Activated naive CD4-positive, alpha-beta T cell treated with anti-CD3 and anti-CD28 coated beads, Interleukin-2, amount 10 ng/mL, durations not matched to agents 7 days and 5 days (primary cell): ENCODE data around the gene SEMA4D.
"Not testable (repeated sequence)": the region's sequence is repeated elsewhere in the genome, so short reads cannot be mapped to it uniquely, and the experiment has no call there.

Experiments
- CTCF ChIA-PET: fragments of 350-600 bp; sonication (Branson Sonifier 250); formaldehyde crosslinking; loops from one replicate; lab custom pipeline; 2021; ENCODE audit warnings: antibody characterized with exemption; lab: Charles Lee
- DNase-seq: peaks from one replicate; pipeline ENCODE4 v3.0.0-alpha.2; 2020
- H3K27ac Mint-ChIP-seq: one replicate; pipeline ENCODE4 v1.8.0; 2021; ENCODE audit warnings: mild to moderate bottlenecking, moderate library complexity, mixed read lengths
- H3K27me3 Mint-ChIP-seq: one replicate; pipeline ENCODE4 v1.8.0; 2021; ENCODE audit warnings: mild to moderate bottlenecking, mixed read lengths
- H3K36me3 Mint-ChIP-seq: one replicate; pipeline ENCODE4 v1.8.0; 2021; ENCODE audit warnings: mixed read lengths
- H3K4me1 Mint-ChIP-seq: one replicate; pipeline ENCODE4 v1.8.0; 2021; ENCODE audit warnings: mixed read lengths
- H3K4me3 Mint-ChIP-seq: one replicate; pipeline ENCODE4 v1.8.0; 2021; ENCODE audit warnings: mild to moderate bottlenecking, moderate library complexity, mixed read lengths
- H3K9me3 Mint-ChIP-seq: one replicate; pipeline ENCODE4 v1.8.0; 2021; ENCODE audit warnings: mixed read lengths

SEMA4D gene

GRCh38 chr9:89481538-89481915 lies 16.4 kb downstream of the SEMA4D start:
- peak overlapping the region; percentile 57 for H3K4me3 Mint-ChIP-seq
- peaks cover 92% of the 10 kb centered on the region for H3K4me1 Mint-ChIP-seq

GRCh38 chr9:89480825-89481537 lies 16.9 kb downstream of the SEMA4D start:
- Mint-ChIP-seq H3K27me3 (no peaks in the 10 kb centered on the region), H3K4me3 (peak overlapping the region; percentile 57), H3K9me3 (peaks cover 4% of the 10 kb centered on the region), H3K27ac (peak overlapping the region; percentile 88), H3K36me3 (peaks cover 77% of the 10 kb centered on the region), H3K4me1 (peaks cover 92% of the 10 kb centered on the region)
- CTCF ChIA-PET: interaction anchor here (1.0 to 9.0 kb wide), 5 partner anchors 14 to 68 kb away, joined by 3 to 70 read pairs (median 6); no protein-coding TSS in a partner anchor
- DNase-seq: peak; percentile 50

More at GRCh38 chr9:89481538-89481915, 16.4 kb downstream of the SEMA4D start:
- peak; percentile 58 for DNase-seq
- Mint-ChIP-seq H3K36me3 (peaks cover 76% of the 10 kb centered on the region), H3K27ac (peak overlapping the region; percentile 88), H3K27me3 (no peaks in the 10 kb centered on the region), H3K9me3 (peaks cover 4% of the 10 kb centered on the region)
- CTCF ChIA-PET: interaction anchor here (0.6 to 9.0 kb wide), 7 partner anchors 14 to 68 kb away, joined by 3 to 70 read pairs (median 4); no protein-coding TSS in a partner anchor

- H3K27me3 Mint-ChIP-seq, H3K4me3 Mint-ChIP-seq, H3K9me3 Mint-ChIP-seq, DNase-seq, H3K27ac Mint-ChIP-seq: not testable (repeated sequence)
- CTCF ChIA-PET: interaction anchor here (1.0 to 9.0 kb wide), 2 partner anchors 51 to 69 kb away, joined by 3 to 70 read pairs; no protein-coding TSS in a partner anchor
- H3K36me3 Mint-ChIP-seq: peaks cover 79% of the 10 kb centered on the region
- peaks cover 94% of the 10 kb centered on the region for H3K4me1 Mint-ChIP-seq
These were observed 17.5 kb downstream of the SEMA4D start for GRCh38 chr9:89480372-89480771.

GRCh38 chr9:89479669-89480011 lies 18.3 kb downstream of the SEMA4D start:
- peaks cover 91% of the 10 kb centered on the region for H3K4me1 Mint-ChIP-seq
- H3K27ac Mint-ChIP-seq: peak overlapping the region; percentile 96
- not testable (repeated sequence) for H3K9me3 Mint-ChIP-seq, H3K27me3 Mint-ChIP-seq, DNase-seq
- H3K36me3 Mint-ChIP-seq: peaks cover 79% of the 10 kb centered on the region
- H3K4me3 Mint-ChIP-seq: peak overlapping the region; percentile 51
- CTCF ChIA-PET: interaction anchor here (0.9 to 9.0 kb wide), 3 partner anchors 44 to 69 kb away, joined by 3 to 70 read pairs (median 3); no protein-coding TSS in a partner anchor

- H3K27ac Mint-ChIP-seq: peak overlapping the region; percentile 96
- CTCF ChIA-PET: interaction anchor here (0.9 to 9.0 kb wide), 7 partner anchors 11 to 70 kb away, joined by 3 to 70 read pairs (median 3); no protein-coding TSS in a partner anchor
- H3K9me3 Mint-ChIP-seq: peaks cover 4% of the 10 kb centered on the region
- H3K27me3 Mint-ChIP-seq: no peaks in the 10 kb centered on the region
- H3K4me1 Mint-ChIP-seq: peaks cover 91% of the 10 kb centered on the region
- peaks cover 79% of the 10 kb centered on the region for H3K36me3 Mint-ChIP-seq
- H3K4me3 Mint-ChIP-seq: peak overlapping the region; percentile 51
- no peak for DNase-seq
These were observed 18.9 kb downstream of the SEMA4D start for GRCh38 chr9:89478821-89479668.

- Mint-ChIP-seq H3K4me3 (peak overlapping the region; percentile 51), H3K4me1 (peaks cover 89% of the 10 kb centered on the region), H3K27ac (peak overlapping the region; percentile 96), H3K36me3 (peaks cover 84% of the 10 kb centered on the region), H3K27me3 (no peaks in the 10 kb centered on the region), H3K9me3 (peaks cover 4% of the 10 kb centered on the region)
- peak; percentile 69 for DNase-seq
- CTCF ChIA-PET: interaction anchor here (1.0 to 9.0 kb wide), 5 partner anchors 10 to 71 kb away, joined by 3 to 70 read pairs (median 4); no protein-coding TSS in a partner anchor
These were observed 19.9 kb downstream of the SEMA4D start for GRCh38 chr9:89477811-89478630.

GRCh38 chr9:89477384-89477783 lies 20.5 kb downstream of the SEMA4D start:
- H3K27ac Mint-ChIP-seq: peak overlapping the region; percentile 96
- H3K4me1 Mint-ChIP-seq: peaks cover 89% of the 10 kb centered on the region
- peaks cover 84% of the 10 kb centered on the region for H3K36me3 Mint-ChIP-seq
- peaks cover 4% of the 10 kb centered on the region for H3K9me3 Mint-ChIP-seq
- peak; percentile 57 for DNase-seq
- CTCF ChIA-PET: interaction anchor here (1.4 to 9.0 kb wide), 4 partner anchors 9 to 72 kb away, joined by 3 to 70 read pairs (median 4); no protein-coding TSS in a partner anchor
- no peaks in the 10 kb centered on the region for H3K27me3 Mint-ChIP-seq
- peak overlapping the region; percentile 51 for H3K4me3 Mint-ChIP-seq

- Mint-ChIP-seq H3K27ac (peak overlapping the region; percentile 96), H3K4me3 (peak overlapping the region; percentile 51), H3K36me3 (peaks cover 84% of the 10 kb centered on the region), H3K9me3 (peaks cover 4% of the 10 kb centered on the region), H3K4me1 (peaks cover 87% of the 10 kb centered on the region), H3K27me3 (no peaks in the 10 kb centered on the region)
- DNase-seq: no peak
- CTCF ChIA-PET: interaction anchor here (1.1 to 9.0 kb wide), 2 partner anchors 12 to 73 kb away, joined by 3 to 70 read pairs; no protein-coding TSS in a partner anchor
These were observed 21.4 kb downstream of the SEMA4D start for GRCh38 chr9:89476546-89476945.

GRCh38 chr9:89475891-89476440 lies 21.9 kb downstream of the SEMA4D start:
- CTCF ChIA-PET: interaction anchor here (1.1 to 9.0 kb wide), 2 partner anchors 11 to 73 kb away, joined by 3 to 70 read pairs; no protein-coding TSS in a partner anchor
- peak; percentile 4 for DNase-seq

GRCh38 chr9:89474939-89475338 lies 23.0 kb downstream of the SEMA4D start:
- no peak overlapping the region for H3K4me3 Mint-ChIP-seq
- H3K27ac Mint-ChIP-seq: no peak overlapping the region
- DNase-seq: no peak
- H3K36me3 Mint-ChIP-seq: peaks cover 90% of the 10 kb centered on the region
- H3K4me1 Mint-ChIP-seq: peaks cover 92% of the 10 kb centered on the region
- H3K9me3 Mint-ChIP-seq: peaks cover 4% of the 10 kb centered on the region
- no peaks in the 10 kb centered on the region for H3K27me3 Mint-ChIP-seq
- CTCF ChIA-PET: interaction anchor here (1.0 to 1.2 kb wide), 2 partner anchors 55 to 74 kb away, joined by 3 read pairs; no protein-coding TSS in a partner anchor

More at GRCh38 chr9:89475891-89476440, 21.9 kb downstream of the SEMA4D start:
- no peak overlapping the region for H3K4me3 Mint-ChIP-seq
- H3K27ac Mint-ChIP-seq: peak overlapping the region; percentile 71
- H3K36me3 Mint-ChIP-seq: peaks cover 83% of the 10 kb centered on the region
- peaks cover 87% of the 10 kb centered on the region for H3K4me1 Mint-ChIP-seq
- H3K9me3 Mint-ChIP-seq: peaks cover 4% of the 10 kb centered on the region
- no peaks in the 10 kb centered on the region for H3K27me3 Mint-ChIP-seq

GRCh38 chr9:89473762-89474469 lies 24.0 kb downstream of the SEMA4D start:
- no peak overlapping the region for H3K4me3 Mint-ChIP-seq
- no peaks in the 10 kb centered on the region for H3K27me3 Mint-ChIP-seq
- no peak for DNase-seq
- H3K27ac Mint-ChIP-seq: peak overlapping the region; percentile 75
- CTCF ChIA-PET: interaction anchor here (0.7 to 1.0 kb wide), 2 partner anchors 10 to 56 kb away, joined by 3 to 4 read pairs; no protein-coding TSS in a partner anchor
- H3K36me3 Mint-ChIP-seq: peaks cover 90% of the 10 kb centered on the region
- peaks cover 92% of the 10 kb centered on the region for H3K4me1 Mint-ChIP-seq
- H3K9me3 Mint-ChIP-seq: no peaks in the 10 kb centered on the region

GRCh38 chr9:89471796-89472320 lies 26.1 kb downstream of the SEMA4D start:
- Mint-ChIP-seq H3K4me1 (peaks cover 92% of the 10 kb centered on the region), H3K36me3 (peaks cover 86% of the 10 kb centered on the region), H3K27ac (peak overlapping the region; percentile 72)
- H3K27me3 Mint-ChIP-seq, DNase-seq, H3K9me3 Mint-ChIP-seq, H3K4me3 Mint-ChIP-seq: not testable (repeated sequence)
- CTCF ChIA-PET: interaction anchor here (1.2 to 2.4 kb wide), 3 partner anchors 39 to 77 kb away, joined by 3 to 10 read pairs (median 4); no protein-coding TSS in a partner anchor
